Keratinocyte (primary cell): ENCODE data around the gene MAP3K1. TPM values are rescaled to one million over a fixed set of nuclear protein-coding genes. Genes with fewer than 3 reads are reported as not detected.

Experiments
- DNase-seq: peaks from one replicate; pipeline ENCODE4 v3.0.0-alpha.2; 2011; ENCODE audit warnings: low read depth, missing footprints, low spot score
- FAIRE-seq: peaks from 2 replicates; lab custom pipeline; 2011; peaks lifted over from hg19 to GRCh38; lab: Jason Lieb, UNC
- H2AFZ ChIP-seq: 2 replicates; pipeline ENCODE4 v1.6.0; 2012; ENCODE audit warnings: low read length, control low read depth, inconsistent platforms; ENCODE audit not compliant: control insufficient read depth
- H3K27ac ChIP-seq: 2 replicates; pipeline ENCODE4 v1.5.1; 2011; ENCODE audit warnings: low read length; ENCODE audit not compliant: control insufficient read depth, insufficient read depth
- H3K27me3 ChIP-seq: 3 replicates; pipeline ENCODE4 v1.6.0; 2011; ENCODE audit warnings: low read length; ENCODE audit not compliant: control insufficient read depth, insufficient read depth; ENCODE audit errors: extremely low read depth
- H3K36me3 ChIP-seq, 2 experiments: 2 replicates in 1 of 2; 3 replicates in 1 of 2; pipeline ENCODE4 v1.5.1; 2011; ENCODE audit warnings: low read length in 2 of 2, mild to moderate bottlenecking in 1 of 2; ENCODE audit not compliant: control insufficient read depth in 2 of 2, insufficient read depth in 2 of 2; ENCODE audit errors: extremely low read depth in 1 of 2
- H3K4me1 ChIP-seq: 3 replicates; pipeline ENCODE4 v1.5.1; 2011; ENCODE audit warnings: low read length; ENCODE audit not compliant: control insufficient read depth, insufficient read depth; ENCODE audit errors: extremely low read depth
- H3K4me2 ChIP-seq: 3 replicates; pipeline ENCODE4 v1.6.0; 2011; ENCODE audit warnings: low read depth, low read length; ENCODE audit not compliant: control insufficient read depth, insufficient read depth; ENCODE audit errors: extremely low read depth
- H3K4me3 ChIP-seq, 3 experiments: fragments of 200-600 bp in 1 of 3; sonication (generic) in 1 of 3; 2 replicates in 2 of 3; 3 replicates in 1 of 3; pipeline ENCODE4 v1.5.1; 2011 to 2016; ENCODE audit warnings: low read length in 3 of 3, mild to moderate bottlenecking in 3 of 3, control low read depth in 2 of 3, inconsistent platforms in 1 of 3, low read depth in 1 of 3, mixed read lengths in 1 of 3, mixed run types in 1 of 3, moderate library complexity in 1 of 3; ENCODE audit not compliant: control insufficient read depth in 2 of 3, insufficient read depth in 2 of 3; ENCODE audit errors: extremely low read depth in 1 of 3
- H3K79me2 ChIP-seq: 2 replicates; pipeline ENCODE4 v1.6.0; 2012; ENCODE audit warnings: low read length; ENCODE audit not compliant: control insufficient read depth, insufficient read depth
- H3K9ac ChIP-seq: 3 replicates; pipeline ENCODE4 v1.6.0; 2011; ENCODE audit warnings: low read length; ENCODE audit not compliant: control insufficient read depth, insufficient read depth; ENCODE audit errors: extremely low read depth
- H3K9me1 ChIP-seq: 3 replicates; pipeline ENCODE4 v1.6.0; 2011; ENCODE audit warnings: low read length; ENCODE audit not compliant: control insufficient read depth, insufficient read depth; ENCODE audit errors: extremely low read depth
- H3K9me3 ChIP-seq: 2 replicates; pipeline ENCODE4 v1.5.1; 2012; ENCODE audit warnings: low read depth, low read length; ENCODE audit not compliant: control insufficient read depth
- H4K20me1 ChIP-seq: 3 replicates; pipeline ENCODE4 v1.6.0; 2011; ENCODE audit warnings: low read length; ENCODE audit not compliant: control insufficient read depth, insufficient read depth; ENCODE audit errors: extremely low read depth
- EZH2 ChIP-seq: IDR thresholded peaks from one replicate; pipeline ENCODE4 v1.6.1; 2012; ENCODE audit warnings: inconsistent platforms, mild to moderate bottlenecking, low read length, moderate library complexity
- dilution Hi-C: fragments of 300-500 bp; cut with MboI; formaldehyde crosslinking; loops from one replicate; pipeline ENCODE4 v1.7.0; 2020; ENCODE audit warnings: low sequenced_read_pairs; ENCODE audit not compliant: extremely low pct_ligation_motif_present
- polyA plus RNA-seq, 5 experiments: library from polyadenylated mRNA; depleted of rRNA in 3 of 5; stranded (reverse) in 3 of 5; stranded (forward) in 1 of 5; unstranded in 1 of 5; fragments of >200 nt; gene quantifications; 1 replicate in 1 of 5; 2 replicates in 3 of 5; 3 replicates in 1 of 5; pipeline versions ENCODE4 v1.2.1 to v1.2.3, GENCODE V29; 2011 to 2012; ENCODE audit warnings: missing spikeins in 2 of 5, low read depth in 1 of 5, low replicate concordance in 1 of 5
- TF ChIP-seq, protein P1 (sequence below), 3 experiments: IDR thresholded peaks in 1 of 3; conservative IDR thresholded peaks in 1 of 3; optimal IDR thresholded peaks in 1 of 3; 2 replicates in 2 of 3; 3 replicates in 1 of 3; pipeline versions ENCODE3 to v1.5.1; 2011; ENCODE audit warnings: low read length in 3 of 3, mild to moderate bottlenecking in 3 of 3, moderate library complexity in 2 of 3, control low read depth in 1 of 3, inconsistent platforms in 1 of 3; ENCODE audit not compliant: insufficient read depth in 2 of 3; ENCODE audit errors: extremely low read depth in 1 of 3

The MAP3K1 gene
- polyA plus RNA-seq, 1 donor (not counting 4 experiments of a cell fraction or from before 2014, with no cell fraction given) = 8.0 TPM

DNA sequence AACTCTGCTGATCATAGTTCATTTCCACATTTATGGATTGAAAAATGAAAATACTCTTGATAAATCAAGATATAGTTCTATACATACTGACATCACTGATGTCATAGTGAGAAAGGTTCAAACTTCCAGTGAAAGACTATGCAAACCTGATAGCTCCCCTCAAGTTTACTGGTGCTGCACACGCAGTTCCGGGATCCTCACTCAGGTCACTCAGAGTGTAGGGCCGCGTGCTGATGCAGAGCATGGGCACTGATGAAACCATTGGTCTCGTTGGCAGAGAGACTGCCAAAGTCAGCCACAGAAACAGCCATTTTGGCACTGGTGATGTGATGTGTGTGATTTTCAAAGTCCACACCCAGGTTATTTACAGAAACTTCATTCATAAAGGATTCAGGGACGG, 107.6 kb downstream of the MAP3K1 start:
- DNase-seq (no peak), FAIRE-seq (no peak)
- H3K4me1 ChIP-seq = no peaks in the 10 kb centered on the region
- dilution Hi-C loops = no loop called here
- no peak for TF ChIP-seq EZH2
- TF ChIP-seq, protein P1, sequence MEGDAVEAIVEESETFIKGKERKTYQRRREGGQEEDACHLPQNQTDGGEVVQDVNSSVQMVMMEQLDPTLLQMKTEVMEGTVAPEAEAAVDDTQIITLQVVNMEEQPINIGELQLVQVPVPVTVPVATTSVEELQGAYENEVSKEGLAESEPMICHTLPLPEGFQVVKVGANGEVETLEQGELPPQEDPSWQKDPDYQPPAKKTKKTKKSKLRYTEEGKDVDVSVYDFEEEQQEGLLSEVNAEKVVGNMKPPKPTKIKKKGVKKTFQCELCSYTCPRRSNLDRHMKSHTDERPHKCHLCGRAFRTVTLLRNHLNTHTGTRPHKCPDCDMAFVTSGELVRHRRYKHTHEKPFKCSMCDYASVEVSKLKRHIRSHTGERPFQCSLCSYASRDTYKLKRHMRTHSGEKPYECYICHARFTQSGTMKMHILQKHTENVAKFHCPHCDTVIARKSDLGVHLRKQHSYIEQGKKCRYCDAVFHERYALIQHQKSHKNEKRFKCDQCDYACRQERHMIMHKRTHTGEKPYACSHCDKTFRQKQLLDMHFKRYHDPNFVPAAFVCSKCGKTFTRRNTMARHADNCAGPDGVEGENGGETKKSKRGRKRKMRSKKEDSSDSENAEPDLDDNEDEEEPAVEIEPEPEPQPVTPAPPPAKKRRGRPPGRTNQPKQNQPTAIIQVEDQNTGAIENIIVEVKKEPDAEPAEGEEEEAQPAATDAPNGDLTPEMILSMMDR (optimal IDR thresholded peaks at IDR 0.05 in 1 of 3, IDR thresholded peaks at IDR 0.05 in 1 of 3, conservative IDR thresholded peaks at IDR 0.05 in 1 of 3; ENCODE audit: extremely low read depth in 1 of 3, insufficient read depth in 2 of 3, low read length in 3 of 3) = no peak
- no peaks in the 10 kb centered on the region for H3K27me3 ChIP-seq
- H3K27ac ChIP-seq = no peak overlapping the region
- H4K20me1 ChIP-seq = no peaks in the 10 kb centered on the region
- H2AFZ ChIP-seq = no peak overlapping the region
- H3K9me3 ChIP-seq = no peaks in the 10 kb centered on the region
- H3K36me3 ChIP-seq = peaks cover 8 to 17% of the 10 kb centered on the region in 2 experiments
- H3K9me1 ChIP-seq = no peaks in the 10 kb centered on the region
- H3K9ac ChIP-seq = no peak overlapping the region
- no peaks in the 10 kb centered on the region for H3K79me2 ChIP-seq
- H3K4me3 ChIP-seq = no peak overlapping the region
- no peak overlapping the region for H3K4me2 ChIP-seq

DNA sequence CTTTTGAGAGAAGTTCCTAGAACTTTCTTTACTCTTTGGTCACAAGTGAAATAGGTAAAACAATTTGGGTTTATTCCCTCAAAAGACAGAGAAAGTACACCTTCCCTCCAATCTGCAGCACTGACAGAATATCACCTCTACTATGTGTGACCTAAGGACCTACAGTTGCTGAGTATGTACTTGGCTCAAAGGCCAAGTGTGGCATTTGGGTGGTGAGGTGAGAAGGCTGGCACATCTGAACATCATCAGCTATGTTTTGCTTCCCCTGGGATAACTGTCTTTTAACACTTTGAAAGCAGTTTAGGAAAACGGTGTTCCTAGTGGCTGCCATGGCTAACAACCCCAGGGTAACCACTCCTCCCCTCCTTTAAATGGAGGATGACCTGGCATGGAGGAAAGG, 119.0 kb downstream of the MAP3K1 start:
- Histone ChIP-seq H3K4me2 (no peak overlapping the region), H3K9me3 (no peaks in the 10 kb centered on the region), H2AFZ (no peak overlapping the region), H4K20me1 (no peaks in the 10 kb centered on the region), H3K9ac (no peak overlapping the region), H3K27me3 (no peaks in the 10 kb centered on the region), H3K4me1 (no peaks in the 10 kb centered on the region), H3K36me3 (peaks cover 16 to 25% of the 10 kb centered on the region in 2 experiments), H3K79me2 (no peaks in the 10 kb centered on the region), H3K27ac (no peak overlapping the region), H3K9me1 (no peaks in the 10 kb centered on the region), H3K4me3 (no peak overlapping the region)
- TF ChIP-seq, protein P1 (optimal IDR thresholded peaks at IDR 0.05 in 1 of 3, IDR thresholded peaks at IDR 0.05 in 1 of 3, conservative IDR thresholded peaks at IDR 0.05 in 1 of 3; ENCODE audit: extremely low read depth in 1 of 3, insufficient read depth in 2 of 3, low read length in 3 of 3) = no peak
- no peak for TF ChIP-seq EZH2
- FAIRE-seq (no peak), DNase-seq (no peak)
- dilution Hi-C loops = no loop called here
